ENCODE data around the gene ASMTL.
"Not testable (repeated sequence)": the region's sequence is repeated elsewhere in the genome, so short reads cannot be mapped to it uniquely, and the experiment has no call there.

Gene ASMTL

DNA sequence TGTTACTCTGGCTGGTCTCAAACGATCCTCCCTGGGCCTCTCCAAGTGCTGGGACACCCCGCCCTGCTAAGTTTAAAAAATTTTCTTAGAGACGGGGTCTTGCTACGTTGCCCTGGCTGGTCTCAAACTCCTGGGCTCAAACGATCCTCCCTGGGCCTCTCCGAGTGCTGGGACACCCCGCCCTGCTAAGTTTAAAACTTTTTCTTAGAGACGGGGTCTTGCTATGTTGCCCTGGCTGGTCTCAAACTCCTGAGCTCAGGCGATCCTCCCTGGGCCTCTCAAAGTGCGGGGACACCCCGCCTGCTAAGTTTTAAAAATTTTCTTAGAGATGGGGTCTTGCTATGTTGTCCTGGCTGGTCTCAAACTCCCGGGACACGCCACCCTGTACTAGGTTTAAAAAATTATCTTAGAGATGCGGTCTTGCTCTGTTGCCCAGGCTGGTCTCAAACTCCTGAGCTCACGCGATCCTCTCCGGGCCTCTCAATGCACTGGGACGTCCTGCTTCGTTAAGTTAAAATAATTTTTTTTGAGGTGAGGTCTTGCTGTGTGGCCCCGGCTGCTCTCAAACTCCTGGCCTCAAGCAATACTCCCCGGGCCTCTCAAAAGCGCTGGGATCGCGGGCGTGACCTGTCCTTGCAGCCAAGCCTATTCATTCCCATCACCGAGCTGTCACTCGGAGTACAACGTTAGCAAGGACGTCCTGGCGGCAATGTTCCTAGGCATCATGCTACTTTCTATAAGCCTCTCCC is 61.9 kb downstream of the ASMTL start:
- in situ Hi-C loops (cut with HindIII; ENCODE audit: low sequenced_read_pairs) = no loop called here

DNA sequence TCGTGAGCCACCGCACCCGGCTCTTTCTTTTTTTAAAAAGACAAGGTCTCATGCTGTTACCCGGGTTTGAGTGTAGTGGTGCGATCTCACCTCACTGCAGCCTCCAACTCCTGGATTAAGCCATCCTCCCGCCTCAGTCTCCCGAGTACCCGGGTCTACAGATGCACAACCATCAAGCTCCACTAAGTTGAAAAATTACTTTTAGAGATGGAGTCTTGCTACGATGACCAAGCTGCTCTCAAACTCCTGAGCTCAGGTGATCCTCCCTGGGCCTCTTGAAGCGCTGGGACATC is 62.8 kb downstream of the ASMTL start:
- in situ Hi-C loops (cut with HindIII; ENCODE audit: low sequenced_read_pairs) = no loop called here

DNA sequence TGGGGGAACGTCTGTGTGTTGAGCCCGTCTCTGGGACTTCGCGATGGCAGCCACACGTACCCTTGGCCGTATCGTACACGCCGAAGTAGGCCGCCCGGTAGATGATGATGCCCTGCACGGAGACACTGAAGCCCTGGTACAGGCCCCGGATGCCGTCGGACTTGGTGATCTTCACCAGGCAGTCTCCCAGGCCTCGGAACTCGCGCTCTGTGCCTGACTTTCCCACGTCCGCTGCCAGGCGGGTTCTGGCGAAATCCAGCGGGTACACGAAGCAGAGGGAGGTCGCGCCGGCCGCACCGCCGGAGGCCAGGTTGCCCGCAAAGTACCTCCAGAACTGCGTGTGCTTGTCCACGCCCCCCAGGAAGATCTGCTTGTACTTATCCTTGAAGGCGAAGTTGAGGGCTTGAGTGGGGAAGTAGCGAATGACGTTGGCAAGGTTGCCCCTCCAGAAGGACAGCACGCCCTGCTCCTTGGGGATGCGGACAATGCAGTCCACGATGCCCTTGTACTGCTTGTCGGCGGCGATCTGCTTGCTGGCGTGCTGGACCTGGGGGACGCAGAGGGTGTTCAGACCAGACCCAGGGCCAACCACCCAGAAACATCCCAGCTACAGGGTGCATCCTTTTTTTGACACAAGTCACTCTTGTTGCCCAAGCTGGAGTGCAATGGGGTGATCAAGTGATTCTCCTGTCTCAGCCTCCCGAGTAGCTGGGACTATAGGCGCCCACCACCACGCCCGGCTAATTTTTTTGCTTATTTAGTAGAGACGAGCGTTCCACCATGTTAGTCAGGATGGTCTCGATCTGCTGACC is 63.3 kb downstream of the ASMTL start:
- in situ Hi-C loops (cut with HindIII; ENCODE audit: low sequenced_read_pairs) = no loop called here

GRCh38 chrX:1388651-1389050 is 64.1 kb downstream of the ASMTL start:
- in situ Hi-C loops (cut with HindIII; ENCODE audit: low sequenced_read_pairs) = no loop called here

DNA sequence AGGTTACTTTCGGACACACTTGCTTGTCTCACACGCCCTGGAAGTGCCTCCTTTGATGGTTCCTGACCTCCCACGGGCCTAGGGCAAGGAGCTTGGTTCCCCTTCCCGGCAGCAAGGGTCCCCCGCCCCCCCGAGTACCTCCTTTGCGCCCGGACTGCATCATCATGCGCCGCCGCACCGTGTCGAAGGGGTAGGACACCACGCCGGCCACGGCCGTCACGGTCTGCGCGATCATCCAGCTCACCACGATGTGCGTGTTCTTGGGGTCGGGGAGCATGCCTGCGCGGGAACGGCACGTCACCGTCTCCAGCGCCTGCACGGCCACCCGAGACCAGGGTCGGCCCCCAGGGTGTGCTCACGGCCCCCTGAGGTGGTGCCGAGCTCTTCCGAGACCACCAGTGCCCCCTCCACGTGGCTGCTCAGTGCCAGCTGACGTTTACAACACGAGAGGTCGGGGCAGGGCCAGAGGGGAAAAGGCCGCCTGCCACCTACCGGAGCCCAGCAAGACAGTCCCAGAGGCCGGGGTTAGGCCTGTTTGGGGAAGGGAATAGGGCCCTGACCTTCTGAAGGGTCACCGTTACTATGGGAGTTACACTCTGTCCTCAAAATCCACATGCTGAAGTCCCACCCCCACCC is 65.5 kb downstream of the ASMTL start:
- in situ Hi-C loops (cut with HindIII; ENCODE audit: low sequenced_read_pairs) = no loop called here

GRCh38 chrX:1386338-1387127 is 66.2 kb downstream of the ASMTL start:
- in situ Hi-C loops (cut with HindIII; ENCODE audit: low sequenced_read_pairs) = no loop called here

DNA sequence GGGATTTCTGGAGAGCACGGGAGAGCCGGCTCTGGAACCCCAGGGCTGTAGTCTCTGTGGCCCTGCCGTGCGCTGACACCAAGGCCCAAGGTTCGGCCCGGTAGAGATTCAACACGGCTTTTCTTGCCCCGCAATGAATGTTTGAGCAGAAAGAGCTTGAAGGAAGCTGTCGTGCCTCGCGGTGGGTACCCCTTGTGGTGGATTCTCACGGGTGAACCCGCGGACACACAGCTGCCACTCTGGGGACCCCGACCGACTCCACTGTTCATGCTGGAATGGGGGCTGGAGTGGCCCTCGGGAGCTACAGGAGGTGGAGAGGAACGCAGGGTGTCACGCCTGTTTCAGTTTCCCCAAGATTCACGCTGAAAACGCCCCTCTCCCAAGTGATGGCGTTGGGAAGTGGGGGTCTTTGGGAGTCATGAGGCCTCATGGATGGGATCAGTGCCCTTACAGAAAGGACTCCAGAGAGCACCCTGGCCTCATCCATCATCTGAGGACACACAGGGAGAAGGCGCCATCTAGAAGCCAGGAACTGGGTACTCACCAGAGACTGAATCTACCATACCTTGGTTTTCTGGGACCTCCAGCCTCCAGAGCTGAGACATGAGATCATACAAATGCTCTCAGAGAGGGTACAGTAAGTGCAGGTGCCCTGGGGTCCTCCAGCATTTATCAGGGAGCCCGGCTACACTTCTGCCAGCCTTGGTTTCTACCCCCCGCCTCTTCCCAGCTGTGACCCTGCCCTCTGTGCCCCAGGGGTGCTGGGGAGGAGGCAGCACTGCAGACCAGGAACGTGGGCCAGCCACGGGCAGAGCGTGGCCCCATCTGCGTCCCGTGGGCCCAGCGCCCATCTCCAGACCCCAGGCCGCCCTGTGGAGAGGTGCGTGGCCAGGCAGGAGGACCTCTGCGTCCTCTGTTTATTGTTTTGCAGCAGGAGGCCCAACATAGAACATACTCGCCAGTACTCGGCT is 67.2 kb downstream of the ASMTL start:
- in situ Hi-C loops (cut with HindIII; ENCODE audit: low sequenced_read_pairs) = no loop called here

GRCh38 chrX:1384658-1385252 is 68.0 kb downstream of the ASMTL start:
- in situ Hi-C loops (cut with HindIII; ENCODE audit: low sequenced_read_pairs) = no loop called here

DNA sequence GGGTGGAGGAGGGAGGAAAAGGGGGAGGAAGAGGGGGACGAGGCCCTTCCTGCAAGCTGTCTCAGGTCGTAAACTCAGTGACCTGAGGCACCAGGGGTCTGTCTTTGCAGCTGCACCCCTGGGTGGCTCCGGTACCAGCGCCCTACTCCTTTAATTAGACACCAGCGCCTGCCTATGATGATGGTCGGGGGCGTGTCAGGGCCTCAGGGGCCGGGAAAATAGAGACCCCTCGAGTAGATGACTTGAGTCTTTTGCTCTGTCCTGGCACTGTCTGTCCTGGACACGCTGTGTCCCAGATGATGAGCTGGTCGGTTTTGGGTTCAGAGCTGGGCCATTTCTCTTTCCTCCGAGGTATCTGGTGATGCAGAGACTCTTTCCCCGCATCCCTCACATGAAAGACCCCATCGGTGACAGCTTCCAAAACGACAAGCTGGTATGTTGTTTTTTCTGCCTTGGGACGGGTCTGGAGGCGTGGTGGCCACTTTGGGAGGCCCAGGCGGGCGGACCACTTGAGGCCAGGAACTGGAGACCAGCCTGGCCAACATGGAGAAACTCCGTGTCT is 72.0 kb downstream of the ASMTL start:
- in situ Hi-C loops (cut with HindIII; ENCODE audit: low sequenced_read_pairs) = no loop called here

GRCh38 chrX:1378306-1378759 is 74.4 kb downstream of the ASMTL start:
- in situ Hi-C loops (cut with HindIII; ENCODE audit: low sequenced_read_pairs) = no loop called here

- in situ Hi-C loops (cut with HindIII; ENCODE audit: low sequenced_read_pairs) = no loop called here
Observed at GRCh38 chrX:1368385-1368698, 84.4 kb downstream of the ASMTL start.

DNA sequence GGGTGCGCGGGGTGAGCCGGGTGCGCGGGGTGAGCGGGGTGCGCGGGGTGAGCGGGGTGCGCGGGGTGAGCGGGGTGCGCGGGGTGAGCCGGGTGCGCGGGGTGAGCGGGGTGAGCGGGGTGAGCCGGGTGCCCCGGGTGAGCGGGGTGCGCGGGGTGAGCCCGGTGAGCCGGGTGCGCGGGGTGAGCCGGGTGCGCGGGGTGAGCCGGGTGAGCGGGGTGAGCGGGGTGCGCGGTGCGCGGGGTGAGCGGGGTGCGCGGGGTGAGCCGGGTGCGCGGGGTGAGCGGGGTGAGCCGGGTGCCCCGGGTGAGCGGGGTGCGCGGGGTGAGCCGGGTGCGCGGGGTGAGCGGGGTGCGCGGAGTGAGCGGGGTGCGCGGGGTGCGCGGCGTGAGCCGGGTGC is 86.3 kb downstream of the ASMTL start:
- in situ Hi-C loops (cut with HindIII; ENCODE audit: low sequenced_read_pairs) = not testable (repeated sequence)

DNA sequence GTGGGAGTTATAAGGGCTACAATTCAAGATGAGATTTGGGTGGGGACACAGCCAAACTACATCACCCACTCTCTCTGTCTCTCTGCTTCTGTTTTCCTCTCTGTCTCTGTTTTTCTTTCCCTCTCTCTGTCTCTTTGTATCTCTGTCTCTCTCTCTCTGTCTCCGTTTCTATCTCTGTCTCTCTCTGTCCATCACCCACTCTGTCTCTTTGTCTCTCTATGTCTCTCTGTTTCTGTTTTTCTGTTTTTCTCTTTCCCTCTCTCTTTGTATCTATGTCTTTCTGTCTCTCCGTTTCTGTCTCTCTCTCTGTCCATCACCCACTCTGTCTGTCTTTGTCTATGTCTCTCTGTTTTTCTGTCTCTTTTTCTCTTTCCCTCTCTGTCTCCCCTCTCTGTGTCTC is 90.8 kb downstream of the ASMTL start:
- in situ Hi-C loops (cut with HindIII; ENCODE audit: low sequenced_read_pairs) = no loop called here

DNA sequence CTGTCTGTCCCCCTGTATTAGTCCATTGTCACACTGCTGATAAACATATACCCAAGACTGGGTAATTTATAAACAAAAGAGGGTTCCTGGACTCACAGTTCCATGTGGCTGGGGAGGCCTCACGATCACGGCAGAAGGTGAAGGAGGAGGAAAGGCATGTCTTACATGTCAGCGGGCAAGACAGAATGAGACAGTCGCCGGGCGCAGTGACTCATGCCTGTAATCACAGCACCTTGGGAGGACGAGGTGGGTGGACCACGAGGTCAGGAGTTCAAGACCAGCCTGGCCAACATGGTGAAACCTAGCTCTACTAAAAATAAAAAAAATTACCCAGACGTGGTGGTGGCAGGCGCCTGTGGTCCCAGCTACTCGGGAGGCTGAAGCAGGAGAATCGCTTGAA is 91.4 kb downstream of the ASMTL start:
- in situ Hi-C loops (cut with HindIII; ENCODE audit: low sequenced_read_pairs) = no loop called here

GRCh38 chrX:1360171-1360570 is 92.5 kb downstream of the ASMTL start:
- in situ Hi-C loops (cut with HindIII; ENCODE audit: low sequenced_read_pairs) = no loop called here

DNA sequence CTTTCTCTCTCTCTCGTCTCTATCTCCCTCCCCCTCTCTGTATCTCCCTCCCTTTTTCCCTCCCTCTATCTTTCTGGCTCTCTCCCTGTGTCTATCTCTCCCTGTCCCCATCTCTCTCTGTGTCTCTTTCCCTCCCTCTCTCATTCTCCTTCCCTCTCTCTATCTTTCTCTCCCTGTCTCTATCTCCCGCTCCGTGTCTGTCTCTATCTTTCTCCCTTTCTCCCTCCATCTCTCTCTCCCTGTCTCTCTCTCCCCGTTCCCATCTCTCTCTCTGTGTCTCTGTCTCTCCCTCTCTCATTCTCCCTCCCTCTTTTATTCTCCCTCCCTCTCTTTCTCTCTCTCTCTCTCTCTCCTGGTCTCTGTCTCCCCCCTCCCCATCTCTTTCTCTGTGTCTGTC is 93.2 kb downstream of the ASMTL start:
- in situ Hi-C loops (cut with HindIII; ENCODE audit: low sequenced_read_pairs) = no loop called here

- in situ Hi-C loops (cut with HindIII; ENCODE audit: low sequenced_read_pairs) = no loop called here
Observed at GRCh38 chrX:1358793-1359476, 93.8 kb downstream of the ASMTL start.

GRCh38 chrX:1357993-1358392 is 94.7 kb downstream of the ASMTL start:
- in situ Hi-C loops (cut with HindIII; ENCODE audit: low sequenced_read_pairs) = no loop called here
